Astrocyte of the cerebellum (primary cell): ENCODE measurements around the gene OXNAD1.
A peak's percentile ranks its signal among the peaks of the same experiment; 100 is the strongest.

ENCODE experiments used
- DNase-seq: peaks from one replicate; pipeline ENCODE4 v3.0.0-alpha.2; 2011; ENCODE audit warnings: low read depth
- H3K4me3 ChIP-seq: 2 replicates; pipeline ENCODE4 v1.5.1; 2011; ENCODE audit warnings: mild to moderate bottlenecking, low read depth, low read length, moderate library complexity
- CTCF ChIP-seq: IDR thresholded peaks from 2 replicates; pipeline ENCODE4 v1.5.1; 2012; ENCODE audit warnings: low read length, low read depth, moderate library complexity, mild to moderate bottlenecking; ENCODE audit errors: missing control alignments
- in situ Hi-C: cut with HindIII; loops from 2 replicates; pipeline ENCODE4 v1.10.0; 2017; ENCODE audit warnings: low sequenced_read_pairs

The OXNAD1 gene

GRCh38 chr3:16264708-16265454 lies at the start of gene OXNAD1, which contains the start of gene DPH3:
TSS of gene OXNAD1 (plus strand) at chr3:16265212. CDS start at chr3:16270953, 5,741 bp downstream.
TSS of gene DPH3 (minus strand) at chr3:16264943. CDS start at chr3:16264876, 67 bp downstream.
- TF ChIP-seq CTCF, result no peak
- DNase-seq, result peak; percentile 99
- peak within 1 kb of the TSS; percentile 82 for H3K4me3 ChIP-seq
- in situ Hi-C loops, result no loop called here

- no peak for TF ChIP-seq CTCF
These were observed 48.6 kb upstream of the OXNAD1 start for GRCh38 chr3:16216373-16216935.

GRCh38 chr3:16219777-16220176 lies 45.2 kb upstream of the OXNAD1 start:
- in situ Hi-C loops, result no loop called here
- no peak for DNase-seq
- H3K4me3 ChIP-seq, result no peak overlapping the region
- no peak for TF ChIP-seq CTCF

More at GRCh38 chr3:16216373-16216935, 48.6 kb upstream of the OXNAD1 start:
- H3K4me3 ChIP-seq, result no peak overlapping the region
- DNase-seq, result no peak
- in situ Hi-C loops, result no loop called here

- in situ Hi-C loops, result no loop called here
- no peak for DNase-seq
- TF ChIP-seq CTCF, result no peak
- H3K4me3 ChIP-seq, result no peak overlapping the region
These were observed 43.0 kb upstream of the OXNAD1 start for GRCh38 chr3:16221990-16222389.

GRCh38 chr3:16222547-16222946 lies 42.5 kb upstream of the OXNAD1 start:
- no peak for DNase-seq
- TF ChIP-seq CTCF, result no peak
- no peak overlapping the region for H3K4me3 ChIP-seq
- in situ Hi-C loops, result no loop called here

GRCh38 chr3:16224325-16224724 lies 40.7 kb upstream of the OXNAD1 start:
- in situ Hi-C loops, result no loop called here
- TF ChIP-seq CTCF, result no peak
- H3K4me3 ChIP-seq, result no peak overlapping the region
- no peak for DNase-seq
